ENCODE measurements around the gene HDDC2.

Gene HDDC2

GRCh38 chr6:125273251-125273650, 28.5 kb downstream of the HDDC2 start:
- Histone ChIP-seq H3K4me3 (no peak overlapping the region), H3K27ac (no peak overlapping the region)
- TF ChIP-seq CTCF (IDR thresholded peaks at IDR 0.05) = no peak
- DNase-seq (ENCODE audit: low spot score) = no peak

- no peak overlapping the region for H3K4me3 ChIP-seq
- H3K27ac ChIP-seq = no peak overlapping the region
- DNase-seq (ENCODE audit: low spot score) = no peak
- TF ChIP-seq CTCF (IDR thresholded peaks at IDR 0.05) = no peak
Measured at GRCh38 chr6:125271486-125272159, 30.1 kb downstream of the HDDC2 start.

- no peak overlapping the region for H3K27ac ChIP-seq
- TF ChIP-seq CTCF (IDR thresholded peaks at IDR 0.05) = no peak
- no peak for DNase-seq (ENCODE audit: low spot score)
- no peak overlapping the region for H3K4me3 ChIP-seq
Measured at GRCh38 chr6:125270380-125270779, 31.4 kb downstream of the HDDC2 start.

- no peak overlapping the region for H3K27ac ChIP-seq
- DNase-seq (ENCODE audit: low spot score) = no peak
- TF ChIP-seq CTCF (IDR thresholded peaks at IDR 0.05) = no peak
- no peak overlapping the region for H3K4me3 ChIP-seq
Measured at GRCh38 chr6:125269328-125269985, 32.3 kb downstream of the HDDC2 start.

- Histone ChIP-seq H3K27ac (no peak overlapping the region), H3K4me3 (no peak overlapping the region)
- no peak for DNase-seq (ENCODE audit: low spot score)
- no peak for TF ChIP-seq CTCF (IDR thresholded peaks at IDR 0.05)
Measured at GRCh38 chr6:125268765-125269164, 33.0 kb downstream of the HDDC2 start.

GRCh38 chr6:125267806-125268523, 33.8 kb downstream of the HDDC2 start:
- no peak for TF ChIP-seq CTCF (IDR thresholded peaks at IDR 0.05)
- no peak for DNase-seq (ENCODE audit: low spot score)
- no peak overlapping the region for H3K4me3 ChIP-seq
- no peak overlapping the region for H3K27ac ChIP-seq
